ENCODE results near the gene CR2.

The CR2 gene

DNA sequence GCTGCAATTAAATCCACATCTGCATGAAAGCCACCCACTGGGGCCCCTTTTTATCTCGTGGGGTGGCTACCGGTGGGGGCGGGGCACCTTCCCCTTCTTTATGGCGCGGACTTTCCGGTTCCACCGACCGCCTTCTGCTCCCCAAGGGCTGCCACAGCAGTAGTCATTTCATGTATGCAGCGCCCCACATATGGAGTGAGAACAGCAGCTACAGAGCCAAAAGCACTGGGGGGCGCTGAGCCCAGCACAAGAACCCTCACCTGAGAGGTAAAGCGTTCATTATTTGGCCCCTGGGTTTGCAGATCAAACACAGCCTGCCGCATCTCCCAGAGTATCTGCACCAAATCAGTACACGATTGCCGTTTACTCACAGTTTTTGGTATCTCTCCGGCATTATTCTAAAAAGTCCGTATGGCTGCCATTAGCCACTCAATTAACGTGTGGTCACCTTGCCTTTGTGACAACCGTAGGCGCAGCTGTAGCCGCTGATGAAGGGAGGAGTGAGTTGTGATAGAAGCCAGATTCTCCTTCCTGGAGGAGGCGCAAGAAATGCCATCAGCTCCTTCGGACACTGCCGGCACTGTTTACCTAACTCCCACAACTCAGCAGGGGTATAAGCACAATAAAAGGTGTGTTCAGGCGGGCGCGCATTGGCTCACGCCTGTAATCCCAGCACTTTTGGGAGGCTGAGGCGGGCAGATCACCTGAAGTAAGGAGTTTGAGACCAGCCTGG is 30.4 kb upstream of the CR2 start:
- no peak for ATAC-seq
- no peak for TF ChIP-seq CSDC2 (CRISPR knock-in tag; IDR thresholded peaks at IDR 0.05)
- TF ChIP-seq, protein P1, sequence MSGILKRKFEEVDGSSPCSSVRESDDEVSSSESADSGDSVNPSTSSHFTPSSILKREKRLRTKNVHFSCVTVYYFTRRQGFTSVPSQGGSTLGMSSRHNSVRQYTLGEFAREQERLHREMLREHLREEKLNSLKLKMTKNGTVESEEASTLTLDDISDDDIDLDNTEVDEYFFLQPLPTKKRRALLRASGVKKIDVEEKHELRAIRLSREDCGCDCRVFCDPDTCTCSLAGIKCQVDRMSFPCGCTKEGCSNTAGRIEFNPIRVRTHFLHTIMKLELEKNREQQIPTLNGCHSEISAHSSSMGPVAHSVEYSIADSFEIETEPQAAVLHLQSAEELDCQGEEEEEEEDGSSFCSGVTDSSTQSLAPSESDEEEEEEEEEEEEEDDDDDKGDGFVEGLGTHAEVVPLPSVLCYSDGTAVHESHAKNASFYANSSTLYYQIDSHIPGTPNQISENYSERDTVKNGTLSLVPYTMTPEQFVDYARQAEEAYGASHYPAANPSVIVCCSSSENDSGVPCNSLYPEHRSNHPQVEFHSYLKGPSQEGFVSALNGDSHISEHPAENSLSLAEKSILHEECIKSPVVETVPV (CRISPR knock-in tag; IDR thresholded peaks at IDR 0.05) = no peak
- no peak for TF ChIP-seq OSR1 (CRISPR knock-in tag; IDR thresholded peaks at IDR 0.05)
- no peak for TF ChIP-seq ZFP30 (CRISPR knock-in tag; IDR thresholded peaks at IDR 0.05)
- TF ChIP-seq BACH2 (CRISPR knock-in tag; IDR thresholded peaks at IDR 0.05; ENCODE audit: borderline replicate concordance) = no peak
- no peak for TF ChIP-seq GLIS3 (CRISPR knock-in tag; IDR thresholded peaks at IDR 0.05)

DNA sequence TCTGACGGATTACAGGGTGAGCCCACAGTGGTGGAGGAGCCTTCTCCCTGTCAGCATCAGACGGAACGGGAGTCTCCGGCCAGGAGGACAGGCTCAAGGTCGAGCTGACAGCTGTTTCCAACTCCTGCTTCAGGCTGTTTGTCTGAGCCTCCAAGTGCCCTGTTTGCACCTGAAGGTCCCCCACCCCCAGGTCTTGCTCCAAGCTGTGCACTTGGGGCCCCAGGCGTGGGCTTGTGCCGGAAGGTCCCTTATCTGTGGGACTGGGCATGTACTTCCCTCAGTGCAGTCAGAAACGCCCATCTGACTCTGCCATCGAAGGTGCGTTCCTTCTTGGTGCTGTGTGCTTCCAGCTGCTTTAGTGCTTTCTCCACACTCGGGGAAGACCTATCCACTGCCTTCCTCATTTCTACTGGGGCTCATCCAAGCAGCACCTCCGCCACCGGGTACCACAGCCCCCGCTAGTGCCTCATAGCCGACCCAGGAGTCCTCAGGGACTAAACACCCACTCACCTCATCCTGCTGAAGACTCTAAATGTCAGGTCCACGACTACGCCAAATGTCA is 29.5 kb upstream of the CR2 start:
- TF ChIP-seq TCF4 (CRISPR knock-in tag; IDR thresholded peaks at IDR 0.05; ENCODE audit: borderline replicate concordance) = no peak
- TF ChIP-seq ARNTL (CRISPR knock-in tag; IDR thresholded peaks at IDR 0.05; ENCODE audit: borderline replicate concordance, low read depth) = no peak
- no peak for TF ChIP-seq OSR1 (CRISPR knock-in tag; IDR thresholded peaks at IDR 0.05)
- TF ChIP-seq ZNF565 (CRISPR knock-in tag; conservative IDR thresholded peaks at IDR 0.05; ENCODE audit: low read depth) = no peak
- TF ChIP-seq ZNF70 (CRISPR knock-in tag; IDR thresholded peaks at IDR 0.05) = no peak
- no peak for TF ChIP-seq ESRRG (CRISPR knock-in tag; IDR thresholded peaks at IDR 0.05)
- no peak for TF ChIP-seq GLIS3 (CRISPR knock-in tag; IDR thresholded peaks at IDR 0.05)
- TF ChIP-seq BACH2 (CRISPR knock-in tag; IDR thresholded peaks at IDR 0.05; ENCODE audit: borderline replicate concordance) = no peak
- no peak for TF ChIP-seq TOX (CRISPR knock-in tag; IDR thresholded peaks at IDR 0.05; ENCODE audit: borderline replicate concordance)
- TF ChIP-seq SNAI2 (CRISPR knock-in tag; IDR thresholded peaks at IDR 0.05) = no peak
- ATAC-seq = no peak

DNA sequence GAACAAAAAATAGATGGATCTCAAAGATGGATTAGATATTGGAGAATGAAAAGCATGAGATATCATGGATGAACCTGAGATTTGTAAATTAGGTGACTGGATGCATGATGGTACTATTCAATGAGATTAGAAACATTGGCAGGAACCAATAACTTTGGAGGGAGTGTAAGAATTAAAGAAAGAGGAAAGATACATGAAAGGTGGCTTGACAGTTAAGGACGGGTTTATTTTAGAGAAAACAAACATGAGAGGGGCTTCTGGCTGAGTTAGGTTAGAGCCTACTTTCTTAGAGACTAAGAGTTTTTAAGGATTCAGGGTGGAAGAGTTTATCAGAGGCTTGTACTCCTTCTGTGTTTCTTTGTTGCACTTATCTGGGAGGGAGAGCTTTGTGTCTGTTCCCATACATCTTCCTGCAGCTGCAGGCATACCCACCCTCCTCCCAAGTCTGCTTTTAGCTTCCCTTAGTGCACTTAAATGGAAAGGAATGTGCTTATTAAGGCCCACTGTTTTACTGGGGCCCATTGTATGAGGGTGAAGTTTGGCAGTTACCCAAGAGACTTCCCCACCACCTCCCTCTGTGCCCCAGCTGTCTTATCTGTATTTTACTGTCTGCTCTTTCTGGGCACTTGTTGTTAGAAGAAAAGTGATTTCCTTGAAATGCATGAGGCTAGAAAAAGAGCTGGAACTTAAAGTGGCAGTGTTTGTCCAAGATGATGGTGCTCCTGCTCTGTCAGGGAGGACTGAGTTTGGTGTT is 26.1 kb upstream of the CR2 start:
- TF ChIP-seq RARB (CRISPR knock-in tag; IDR thresholded peaks at IDR 0.05) = no peak
- TF ChIP-seq, protein P1 (CRISPR knock-in tag; IDR thresholded peaks at IDR 0.05) = no peak
- TF ChIP-seq ZFP30 (CRISPR knock-in tag; IDR thresholded peaks at IDR 0.05) = no peak
- TF ChIP-seq ARNTL (CRISPR knock-in tag; IDR thresholded peaks at IDR 0.05; ENCODE audit: borderline replicate concordance, low read depth) = no peak
- no peak for TF ChIP-seq CSDC2 (CRISPR knock-in tag; IDR thresholded peaks at IDR 0.05)
- ATAC-seq = no peak

DNA sequence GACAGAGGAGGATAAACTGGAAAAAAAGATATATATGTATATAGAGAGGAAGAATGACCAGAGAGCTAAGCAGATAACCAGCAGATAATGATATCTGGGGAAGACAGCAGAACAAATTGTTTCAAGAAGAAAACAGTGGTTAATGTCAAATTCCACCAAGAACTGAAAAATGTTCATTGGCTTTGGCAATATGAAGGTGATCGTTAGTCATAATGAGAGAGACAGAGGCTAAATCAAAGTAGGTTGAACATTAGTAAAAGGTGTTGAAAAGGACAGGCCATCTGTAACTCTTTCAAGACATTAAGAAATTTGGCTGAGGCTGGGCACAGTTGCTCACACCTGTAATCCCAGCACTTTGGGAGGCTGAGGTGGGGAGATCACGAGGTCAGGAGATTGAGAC is 25.3 kb upstream of the CR2 start:
- ATAC-seq = no peak
- TF ChIP-seq, protein P2, sequence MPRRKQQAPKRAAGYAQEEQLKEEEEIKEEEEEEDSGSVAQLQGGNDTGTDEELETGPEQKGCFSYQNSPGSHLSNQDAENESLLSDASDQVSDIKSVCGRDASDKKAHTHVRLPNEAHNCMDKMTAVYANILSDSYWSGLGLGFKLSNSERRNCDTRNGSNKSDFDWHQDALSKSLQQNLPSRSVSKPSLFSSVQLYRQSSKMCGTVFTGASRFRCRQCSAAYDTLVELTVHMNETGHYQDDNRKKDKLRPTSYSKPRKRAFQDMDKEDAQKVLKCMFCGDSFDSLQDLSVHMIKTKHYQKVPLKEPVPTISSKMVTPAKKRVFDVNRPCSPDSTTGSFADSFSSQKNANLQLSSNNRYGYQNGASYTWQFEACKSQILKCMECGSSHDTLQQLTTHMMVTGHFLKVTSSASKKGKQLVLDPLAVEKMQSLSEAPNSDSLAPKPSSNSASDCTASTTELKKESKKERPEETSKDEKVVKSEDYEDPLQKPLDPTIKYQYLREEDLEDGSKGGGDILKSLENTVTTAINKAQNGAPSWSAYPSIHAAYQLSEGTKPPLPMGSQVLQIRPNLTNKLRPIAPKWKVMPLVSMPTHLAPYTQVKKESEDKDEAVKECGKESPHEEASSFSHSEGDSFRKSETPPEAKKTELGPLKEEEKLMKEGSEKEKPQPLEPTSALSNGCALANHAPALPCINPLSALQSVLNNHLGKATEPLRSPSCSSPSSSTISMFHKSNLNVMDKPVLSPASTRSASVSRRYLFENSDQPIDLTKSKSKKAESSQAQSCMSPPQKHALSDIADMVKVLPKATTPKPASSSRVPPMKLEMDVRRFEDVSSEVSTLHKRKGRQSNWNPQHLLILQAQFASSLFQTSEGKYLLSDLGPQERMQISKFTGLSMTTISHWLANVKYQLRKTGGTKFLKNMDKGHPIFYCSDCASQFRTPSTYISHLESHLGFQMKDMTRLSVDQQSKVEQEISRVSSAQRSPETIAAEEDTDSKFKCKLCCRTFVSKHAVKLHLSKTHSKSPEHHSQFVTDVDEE (CRISPR knock-in tag; IDR thresholded peaks at IDR 0.05) = no peak
- TF ChIP-seq CSDC2 (CRISPR knock-in tag; IDR thresholded peaks at IDR 0.05) = no peak
- no peak for TF ChIP-seq ZC3H10 (CRISPR knock-in tag; IDR thresholded peaks at IDR 0.05)
- TF ChIP-seq SNAI2 (CRISPR knock-in tag; IDR thresholded peaks at IDR 0.05) = no peak
- TF ChIP-seq ZNF8 (CRISPR knock-in tag; IDR thresholded peaks at IDR 0.05) = no peak
- TF ChIP-seq, protein P3, sequence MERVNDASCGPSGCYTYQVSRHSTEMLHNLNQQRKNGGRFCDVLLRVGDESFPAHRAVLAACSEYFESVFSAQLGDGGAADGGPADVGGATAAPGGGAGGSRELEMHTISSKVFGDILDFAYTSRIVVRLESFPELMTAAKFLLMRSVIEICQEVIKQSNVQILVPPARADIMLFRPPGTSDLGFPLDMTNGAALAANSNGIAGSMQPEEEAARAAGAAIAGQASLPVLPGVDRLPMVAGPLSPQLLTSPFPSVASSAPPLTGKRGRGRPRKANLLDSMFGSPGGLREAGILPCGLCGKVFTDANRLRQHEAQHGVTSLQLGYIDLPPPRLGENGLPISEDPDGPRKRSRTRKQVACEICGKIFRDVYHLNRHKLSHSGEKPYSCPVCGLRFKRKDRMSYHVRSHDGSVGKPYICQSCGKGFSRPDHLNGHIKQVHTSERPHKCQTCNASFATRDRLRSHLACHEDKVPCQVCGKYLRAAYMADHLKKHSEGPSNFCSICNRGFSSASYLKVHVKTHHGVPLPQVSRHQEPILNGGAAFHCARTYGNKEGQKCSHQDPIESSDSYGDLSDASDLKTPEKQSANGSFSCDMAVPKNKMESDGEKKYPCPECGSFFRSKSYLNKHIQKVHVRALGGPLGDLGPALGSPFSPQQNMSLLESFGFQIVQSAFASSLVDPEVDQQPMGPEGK (CRISPR knock-in tag; IDR thresholded peaks at IDR 0.05; ENCODE audit: borderline replicate concordance) = no peak
